HepG2 (cell line): Measurements from ENCODE around the gene SKP2. TPM values are rescaled to one million over a fixed set of nuclear protein-coding genes. Genes with fewer than 3 reads are reported as not detected.

ENCODE experiments used
- CENPT ChIP-seq: sonication (generic); formaldehyde crosslinking; IDR thresholded peaks from 2 replicates; pipeline ENCODE4 v1.8.0; 2022; ENCODE audit warnings: low read depth, mild to moderate bottlenecking, moderate library complexity, missing genetic modification reagents
- HDAC2 ChIP-seq: sonication (generic); formaldehyde crosslinking; IDR thresholded peaks from 2 replicates; pipeline ENCODE4 v1.4.0; 2020; ENCODE audit warnings: missing genetic modification reagents
- HDAC6 ChIP-seq: fragments of 200-600 bp; sonication (generic); IDR thresholded peaks from 2 replicates; pipeline ENCODE4 v1.7.0; 2017; ENCODE audit warnings: mild to moderate bottlenecking, antibody characterized with exemption, low read length, low read depth
- HOXA5 ChIP-seq: sonication (generic); formaldehyde crosslinking; IDR thresholded peaks from 2 replicates; pipeline ENCODE4 v1.4.0; 2020; ENCODE audit warnings: missing genetic modification reagents
- KDM5A ChIP-seq: fragments of 200-600 bp; sonication (generic); IDR thresholded peaks from 2 replicates; pipeline ENCODE4 v1.7.0; 2018; ENCODE audit warnings: antibody characterized with exemption, mild to moderate bottlenecking, low read length, borderline replicate concordance
- KLF13 ChIP-seq: sonication (generic); formaldehyde crosslinking; IDR thresholded peaks from 2 replicates; pipeline ENCODE4 v1.4.0; 2020; ENCODE audit warnings: mild to moderate bottlenecking, missing genetic modification reagents
- POGZ ChIP-seq: sonication (generic); formaldehyde crosslinking; IDR thresholded peaks from 2 replicates; pipeline ENCODE4 v1.4.0; 2020; ENCODE audit warnings: mild to moderate bottlenecking, missing genetic modification reagents
- POLR2G ChIP-seq: fragments of 200-400 bp; formaldehyde crosslinking; IDR thresholded peaks from 2 replicates; pipeline ENCODE4 v1.6.1; 2018; ENCODE audit warnings: mild to moderate bottlenecking, low read depth, low read length, moderate library complexity
- RAD51 ChIP-seq: fragments of 450-650 bp; IDR thresholded peaks from 2 replicates; pipeline ENCODE4 v1.6.1; 2016; ENCODE audit warnings: borderline replicate concordance
- REXO4 ChIP-seq: sonication (generic); formaldehyde crosslinking; IDR thresholded peaks from 2 replicates; pipeline ENCODE4 v1.8.0; 2022; ENCODE audit warnings: missing genetic modification reagents, mild to moderate bottlenecking, borderline replicate concordance
- TFDP1 ChIP-seq: IDR thresholded peaks from 2 replicates; pipeline ENCODE4 v1.6.1; 2016; ENCODE audit warnings: missing compliant biosample characterization, missing genetic modification reagents, borderline replicate concordance
- ZBTB7A ChIP-seq: sonication (generic); formaldehyde crosslinking; IDR thresholded peaks from 2 replicates; pipeline ENCODE4 v1.8.0; 2022; ENCODE audit warnings: mild to moderate bottlenecking, missing genetic modification reagents
- ZNF138 ChIP-seq: sonication (generic); formaldehyde crosslinking; IDR thresholded peaks from 2 replicates; pipeline ENCODE4 v1.5.0; 2020; ENCODE audit warnings: mild to moderate bottlenecking, low read depth, missing genetic modification reagents
- ZNF230 ChIP-seq: sonication (generic); formaldehyde crosslinking; IDR thresholded peaks from 2 replicates; pipeline ENCODE4 v1.4.0; 2020; ENCODE audit warnings: mild to moderate bottlenecking, missing genetic modification reagents
- ZNF256 ChIP-seq: sonication (generic); formaldehyde crosslinking; conservative IDR thresholded peaks from 2 replicates; pipeline ENCODE4 v1.4.0; 2020; ENCODE audit warnings: missing genetic modification reagents
- ZNF33B ChIP-seq: sonication (generic); formaldehyde crosslinking; IDR thresholded peaks from 2 replicates; pipeline ENCODE4 v1.5.1; 2020; ENCODE audit warnings: mild to moderate bottlenecking, missing genetic modification reagents
- ZNF547 ChIP-seq: sonication (generic); formaldehyde crosslinking; IDR thresholded peaks from 2 replicates; pipeline ENCODE4 v1.5.1; 2020; ENCODE audit warnings: mild to moderate bottlenecking, missing genetic modification reagents
- ZNF674 ChIP-seq: sonication (generic); formaldehyde crosslinking; IDR thresholded peaks from 2 replicates; pipeline ENCODE4 v1.5.0; 2020; ENCODE audit warnings: low read depth, mild to moderate bottlenecking, missing genetic modification reagents
- ZNF724P ChIP-seq: sonication (generic); formaldehyde crosslinking; IDR thresholded peaks from 2 replicates; pipeline ENCODE4 v1.8.0; 2022; ENCODE audit warnings: missing genetic modification reagents, borderline replicate concordance
- ZNF747 ChIP-seq: sonication (generic); formaldehyde crosslinking; IDR thresholded peaks from 2 replicates; pipeline ENCODE4 v1.8.1; 2023; ENCODE audit warnings: missing genetic modification reagents, mild to moderate bottlenecking, borderline replicate concordance
- polyA plus RNA-seq, 8 experiments: library from polyadenylated mRNA; depleted of rRNA in 3 of 8; stranded (reverse) in 7 of 8; unstranded in 1 of 8; fragments of >200 nt; fragmentation: Illumina TruSeq in 4 of 8; extraction: Trizol in 4 of 8; gene quantifications; 2 replicates each; pipeline versions ENCODE4 v1.2.1 to v1.2.3, GENCODE V29; 2011 to 2016; ENCODE audit warnings: low read depth in 4 of 8, missing spikeins in 1 of 8, mixed read lengths in 1 of 8; ENCODE audit not compliant: insufficient read depth in 1 of 8
- total RNA-seq, 5 experiments: library from RNA; depleted of rRNA; stranded (reverse); fragments of >200 nt; fragmentation: Illumina TruSeq; extraction: Trizol; gene quantifications; 2 replicates each; pipeline ENCODE4 v1.2.3, GENCODE V29; 2016; ENCODE audit warnings: low read depth in 1 of 5
- TF ChIP-seq, protein P1 (sequence below): sonication (generic); formaldehyde crosslinking; IDR thresholded peaks from 2 replicates; pipeline ENCODE4 v1.4.0; 2020; ENCODE audit warnings: missing genetic modification reagents
- TF ChIP-seq, protein P2 (sequence below): sonication (generic); formaldehyde crosslinking; IDR thresholded peaks from 2 replicates; pipeline ENCODE4 v1.4.0; 2020; ENCODE audit warnings: missing genetic modification reagents

SKP2 gene
- total and polyA plus RNA-seq, 2 of the 13 experiments (the other 11 are each of a cell fraction or from before 2014, with no cell fraction given) = 29.6 to 84.1 TPM

GRCh38 chr5:36138900-36139683 lies 12.8 kb upstream of the SKP2 start (continued):
- TF ChIP-seq ZNF33B (CRISPR knock-in tag) = no peak
- no peak for TF ChIP-seq ZNF547 (CRISPR knock-in tag)
- TF ChIP-seq HDAC2 (CRISPR knock-in tag) = peak; percentile 75
- TF ChIP-seq KDM5A = no peak
- 0 out of 2 replicates have a peak, but pooled peaks have one; percentile 19 for TF ChIP-seq CENPT
- TF ChIP-seq ZNF138 (CRISPR knock-in tag) = no peak
- peak; percentile 69; the same call in 1 of the 2 replicates for TF ChIP-seq POGZ (CRISPR knock-in tag)
- peak; percentile 66 for TF ChIP-seq POLR2G
- TF ChIP-seq HOXA5 = peak; percentile 81; the same call in 1 of the 2 replicates
- TF ChIP-seq HDAC6 = no peak
- TF ChIP-seq, protein P1, sequence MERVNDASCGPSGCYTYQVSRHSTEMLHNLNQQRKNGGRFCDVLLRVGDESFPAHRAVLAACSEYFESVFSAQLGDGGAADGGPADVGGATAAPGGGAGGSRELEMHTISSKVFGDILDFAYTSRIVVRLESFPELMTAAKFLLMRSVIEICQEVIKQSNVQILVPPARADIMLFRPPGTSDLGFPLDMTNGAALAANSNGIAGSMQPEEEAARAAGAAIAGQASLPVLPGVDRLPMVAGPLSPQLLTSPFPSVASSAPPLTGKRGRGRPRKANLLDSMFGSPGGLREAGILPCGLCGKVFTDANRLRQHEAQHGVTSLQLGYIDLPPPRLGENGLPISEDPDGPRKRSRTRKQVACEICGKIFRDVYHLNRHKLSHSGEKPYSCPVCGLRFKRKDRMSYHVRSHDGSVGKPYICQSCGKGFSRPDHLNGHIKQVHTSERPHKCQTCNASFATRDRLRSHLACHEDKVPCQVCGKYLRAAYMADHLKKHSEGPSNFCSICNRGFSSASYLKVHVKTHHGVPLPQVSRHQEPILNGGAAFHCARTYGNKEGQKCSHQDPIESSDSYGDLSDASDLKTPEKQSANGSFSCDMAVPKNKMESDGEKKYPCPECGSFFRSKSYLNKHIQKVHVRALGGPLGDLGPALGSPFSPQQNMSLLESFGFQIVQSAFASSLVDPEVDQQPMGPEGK (CRISPR knock-in tag) = peak; percentile 90
- 0 out of 2 replicates have a peak, but pooled peaks have one; percentile 33 for TF ChIP-seq ZNF747 (CRISPR knock-in tag)
- no peak for TF ChIP-seq RAD51
- TF ChIP-seq ZNF724P (CRISPR knock-in tag) = no peak
- TF ChIP-seq, protein P2, sequence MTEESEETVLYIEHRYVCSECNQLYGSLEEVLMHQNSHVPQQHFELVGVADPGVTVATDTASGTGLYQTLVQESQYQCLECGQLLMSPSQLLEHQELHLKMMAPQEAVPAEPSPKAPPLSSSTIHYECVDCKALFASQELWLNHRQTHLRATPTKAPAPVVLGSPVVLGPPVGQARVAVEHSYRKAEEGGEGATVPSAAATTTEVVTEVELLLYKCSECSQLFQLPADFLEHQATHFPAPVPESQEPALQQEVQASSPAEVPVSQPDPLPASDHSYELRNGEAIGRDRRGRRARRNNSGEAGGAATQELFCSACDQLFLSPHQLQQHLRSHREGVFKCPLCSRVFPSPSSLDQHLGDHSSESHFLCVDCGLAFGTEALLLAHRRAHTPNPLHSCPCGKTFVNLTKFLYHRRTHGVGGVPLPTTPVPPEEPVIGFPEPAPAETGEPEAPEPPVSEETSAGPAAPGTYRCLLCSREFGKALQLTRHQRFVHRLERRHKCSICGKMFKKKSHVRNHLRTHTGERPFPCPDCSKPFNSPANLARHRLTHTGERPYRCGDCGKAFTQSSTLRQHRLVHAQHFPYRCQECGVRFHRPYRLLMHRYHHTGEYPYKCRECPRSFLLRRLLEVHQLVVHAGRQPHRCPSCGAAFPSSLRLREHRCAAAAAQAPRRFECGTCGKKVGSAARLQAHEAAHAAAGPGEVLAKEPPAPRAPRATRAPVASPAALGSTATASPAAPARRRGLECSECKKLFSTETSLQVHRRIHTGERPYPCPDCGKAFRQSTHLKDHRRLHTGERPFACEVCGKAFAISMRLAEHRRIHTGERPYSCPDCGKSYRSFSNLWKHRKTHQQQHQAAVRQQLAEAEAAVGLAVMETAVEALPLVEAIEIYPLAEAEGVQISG (CRISPR knock-in tag) = peak; percentile 45; the same call in 1 of the 2 replicates
- TF ChIP-seq TFDP1 (CRISPR knock-in tag) = no peak
- no peak for TF ChIP-seq ZNF256 (CRISPR knock-in tag)
- TF ChIP-seq KLF13 = no peak
- TF ChIP-seq ZNF674 (CRISPR knock-in tag) = no peak
- no peak for TF ChIP-seq REXO4 (CRISPR knock-in tag)
- TF ChIP-seq ZBTB7A = peak; percentile 70; the same call in 1 of the 2 replicates
- 0 out of 2 replicates have a peak, but pooled peaks have one; percentile 32 for TF ChIP-seq ZNF230 (CRISPR knock-in tag)
